GM21381 (cell line): ENCODE results near the gene ARHGAP1.
"Not testable (repeated sequence)": the region's sequence is repeated elsewhere in the genome, so short reads cannot be mapped to it uniquely, and the experiment has no call there.

Experiments
- ATAC-seq: cut with Tn5 transposase; IDR thresholded peaks from one replicate; pipeline ENCODE4 v1.9.1; 2021; ENCODE audit warnings: mild to moderate bottlenecking, moderate library complexity; ENCODE audit not compliant: unreplicated experiment

Gene ARHGAP1

DNA sequence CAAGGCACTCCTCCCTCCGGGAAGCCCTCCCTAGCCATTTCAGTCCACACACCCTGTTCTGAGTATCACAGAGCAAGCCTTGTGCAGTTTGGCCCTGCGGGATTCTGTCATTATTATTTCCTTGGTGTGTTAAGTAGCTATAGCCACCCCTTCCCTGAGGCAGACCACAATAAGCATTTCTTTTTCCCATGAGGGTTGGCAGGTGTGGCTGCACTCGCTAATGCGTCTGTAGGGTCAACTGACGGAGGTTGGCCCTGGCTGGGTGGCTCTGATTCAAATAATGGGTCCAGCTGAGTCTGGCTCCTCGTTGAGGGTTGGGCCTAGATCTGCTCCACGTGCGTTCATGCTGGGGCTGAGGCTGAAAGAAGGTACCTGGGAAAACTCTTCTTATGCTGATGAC, 23.7 kb upstream of the ARHGAP1 start:
- no peak for ATAC-seq

DNA sequence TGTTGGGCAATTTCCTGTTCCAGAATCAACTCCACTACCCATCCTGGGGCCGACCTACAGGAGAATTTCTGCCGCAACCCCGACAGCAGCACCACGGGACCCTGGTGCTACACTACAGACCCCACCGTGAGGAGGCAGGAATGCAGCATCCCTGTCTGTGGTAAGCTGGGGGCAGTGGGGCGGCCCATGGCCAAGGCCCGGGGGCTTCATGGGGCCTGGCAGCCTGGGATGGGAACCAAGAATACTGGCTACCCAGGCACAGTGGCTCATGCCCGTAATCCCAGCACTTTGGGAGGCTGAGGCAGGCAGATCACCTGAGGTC, 22.9 kb upstream of the ARHGAP1 start:
- no peak for ATAC-seq

DNA sequence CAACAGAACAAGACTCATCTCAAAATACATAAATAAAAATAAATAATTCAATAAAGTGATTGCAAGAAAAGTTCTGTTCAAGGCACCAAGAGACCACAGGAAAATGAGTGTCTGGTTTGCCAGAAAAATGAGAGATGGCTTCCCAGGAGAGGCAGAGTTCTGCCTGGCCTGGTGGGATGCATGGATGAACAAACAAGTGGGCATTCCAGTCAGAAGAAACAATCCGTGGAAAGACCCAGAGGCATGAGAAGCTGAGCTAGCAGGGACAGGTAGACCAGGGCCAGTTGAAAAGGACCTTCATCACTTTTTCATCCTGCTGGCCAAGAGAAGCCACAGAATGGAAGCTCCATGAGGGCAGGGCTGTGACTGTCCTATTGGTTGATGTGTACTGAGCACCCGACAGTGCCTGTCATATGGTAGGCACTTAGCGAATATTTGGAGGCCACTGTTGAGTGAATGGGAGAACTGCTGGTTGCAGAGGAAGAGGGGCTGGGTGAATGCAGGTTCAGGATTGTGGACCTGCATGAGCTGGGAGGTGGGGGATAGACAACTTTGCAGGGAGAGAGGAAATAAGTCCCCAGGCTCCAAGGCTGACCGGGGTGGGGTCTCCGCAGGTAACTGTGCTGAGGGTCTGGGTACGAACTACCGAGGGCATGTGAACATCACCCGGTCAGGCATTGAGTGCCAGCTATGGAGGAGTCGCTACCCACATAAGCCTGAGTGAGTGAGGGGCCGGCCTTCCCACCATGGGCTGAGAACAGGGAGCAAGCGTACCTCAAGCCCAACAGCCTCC, 22.3 kb upstream of the ARHGAP1 start:
- ATAC-seq = no peak

DNA sequence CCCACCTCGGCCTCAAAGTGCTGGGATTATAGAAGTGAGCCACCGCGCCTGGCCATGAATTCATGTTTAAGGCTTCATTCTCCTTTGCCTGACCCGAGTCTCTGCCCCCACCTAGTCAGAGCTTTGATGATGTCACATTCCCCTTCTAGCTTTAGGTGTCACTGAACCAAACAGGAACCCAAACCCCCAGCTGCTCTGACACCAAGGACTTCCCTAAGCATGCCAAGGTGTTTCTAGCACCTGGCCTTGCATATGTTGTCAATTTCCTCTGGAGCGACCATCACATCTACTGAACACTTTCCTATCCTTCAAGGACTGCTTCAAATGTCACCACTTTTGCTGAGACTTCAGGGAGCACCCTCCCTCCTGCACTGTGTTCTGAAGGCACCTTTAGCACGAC, 20.9 kb upstream of the ARHGAP1 start:
- no peak for ATAC-seq

DNA sequence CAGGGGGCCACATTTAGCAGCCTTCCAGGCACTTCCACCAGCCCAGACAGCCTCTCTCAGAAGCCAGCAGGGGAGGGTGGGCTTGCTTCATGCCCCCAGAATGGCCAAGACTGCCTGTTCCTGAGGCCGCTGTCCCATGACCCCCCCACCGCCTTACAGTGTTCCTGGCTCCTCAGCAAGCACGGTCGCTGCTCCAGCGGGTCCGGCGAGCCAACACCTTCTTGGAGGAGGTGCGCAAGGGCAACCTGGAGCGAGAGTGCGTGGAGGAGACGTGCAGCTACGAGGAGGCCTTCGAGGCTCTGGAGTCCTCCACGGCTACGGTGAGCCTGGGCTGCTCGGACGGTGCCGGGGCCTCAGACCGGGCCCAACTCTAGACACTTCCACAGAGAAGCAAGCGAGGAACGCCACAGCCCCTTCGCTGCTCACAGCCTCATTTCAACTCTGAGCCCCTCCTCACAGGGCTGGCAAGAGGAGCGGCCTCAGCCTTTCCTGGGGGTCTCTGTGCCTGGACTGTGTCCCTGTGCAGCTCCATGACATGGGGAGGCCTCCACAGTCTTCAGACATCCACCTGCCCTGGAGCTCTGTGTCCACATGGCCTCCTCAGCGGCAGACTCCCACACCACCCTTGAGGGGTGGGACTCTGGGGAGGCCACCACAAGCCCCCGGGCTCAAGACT, 19.3 kb upstream of the ARHGAP1 start:
- no peak for ATAC-seq

DNA sequence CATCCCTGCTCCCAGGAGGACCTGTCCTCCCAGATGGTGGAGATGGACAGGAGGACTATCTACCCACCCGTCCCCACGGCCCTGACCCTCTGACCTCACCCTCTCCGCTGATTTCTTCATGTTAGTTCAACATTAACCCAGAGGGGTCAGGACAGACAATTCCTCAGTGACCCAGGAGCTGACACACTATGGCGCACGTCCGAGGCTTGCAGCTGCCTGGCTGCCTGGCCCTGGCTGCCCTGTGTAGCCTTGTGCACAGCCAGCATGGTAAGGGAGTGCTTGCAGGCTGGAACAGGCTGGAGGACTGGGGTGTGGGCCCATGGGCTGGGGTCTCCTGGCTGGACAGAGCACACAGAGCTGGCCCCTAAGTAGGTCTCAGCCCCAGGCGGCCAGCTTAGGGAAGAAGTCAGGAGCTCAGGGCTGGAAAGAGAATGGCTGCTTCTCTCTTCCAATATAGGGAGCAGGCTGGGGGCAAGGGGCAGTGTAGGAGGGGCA, 18.7 kb upstream of the ARHGAP1 start, which contains the start of gene F2:
Gene F2 (plus strand): TSS at position 166 of the 495 bp plus-strand sequence. CDS start 23 bp downstream, at position 189.
- no peak for ATAC-seq

DNA sequence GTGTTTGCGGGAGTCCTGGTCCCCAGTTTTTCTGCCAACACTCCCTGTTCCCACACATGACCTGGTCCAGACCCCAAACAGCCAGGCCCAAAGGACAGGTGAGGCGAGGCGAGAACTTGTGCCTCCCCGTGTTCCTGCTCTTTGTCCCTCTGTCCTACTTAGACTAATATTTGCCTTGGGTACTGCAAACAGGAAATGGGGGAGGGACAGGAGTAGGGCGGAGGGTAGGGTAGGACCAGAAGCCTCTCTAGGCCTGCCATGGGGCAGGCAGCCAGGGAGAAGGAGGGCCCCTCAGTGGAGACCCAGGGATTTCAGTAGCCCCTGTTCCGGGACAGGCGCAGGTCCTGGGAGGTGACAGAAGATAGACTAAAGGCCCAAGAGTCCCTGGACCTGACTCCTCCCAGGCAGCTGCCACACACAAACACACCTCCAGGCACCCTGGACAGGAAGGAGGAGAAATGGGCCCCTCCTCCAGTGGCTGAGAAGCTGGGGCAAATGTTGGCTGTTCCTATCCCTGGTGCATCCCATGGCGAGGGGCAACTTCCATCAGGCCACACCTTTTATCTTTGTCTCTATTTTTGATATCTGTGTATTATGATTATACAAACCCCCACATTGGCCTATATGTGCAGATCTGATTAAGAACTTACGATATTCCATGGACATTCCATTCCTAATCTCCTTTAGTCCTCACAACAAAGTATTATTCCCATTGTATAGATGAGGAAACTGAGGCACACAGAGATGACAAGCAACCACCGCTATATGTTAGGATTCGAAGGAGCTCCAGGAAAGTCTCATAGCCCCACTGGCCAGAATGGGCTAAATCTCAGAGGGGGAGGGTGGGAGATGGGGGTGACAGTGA, 18.0 kb upstream of the ARHGAP1 start:
- ATAC-seq = no peak

DNA sequence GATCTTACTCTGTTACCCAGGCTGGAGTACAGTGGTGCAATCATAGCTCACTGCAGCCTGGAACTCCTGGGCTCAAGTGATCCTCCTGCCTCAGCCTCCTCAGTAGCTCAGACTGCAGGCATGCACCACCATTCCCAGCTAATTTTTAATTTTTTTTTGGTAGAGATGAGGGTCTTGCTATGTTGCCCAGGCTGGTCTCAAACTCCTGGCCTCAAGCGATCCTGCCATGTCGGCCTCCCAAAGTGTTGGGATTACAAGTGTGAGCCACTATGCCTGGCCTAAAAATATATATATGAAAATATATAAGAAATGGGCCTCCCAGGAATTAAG, 17.4 kb upstream of the ARHGAP1 start:
- not testable (repeated sequence) for ATAC-seq

DNA sequence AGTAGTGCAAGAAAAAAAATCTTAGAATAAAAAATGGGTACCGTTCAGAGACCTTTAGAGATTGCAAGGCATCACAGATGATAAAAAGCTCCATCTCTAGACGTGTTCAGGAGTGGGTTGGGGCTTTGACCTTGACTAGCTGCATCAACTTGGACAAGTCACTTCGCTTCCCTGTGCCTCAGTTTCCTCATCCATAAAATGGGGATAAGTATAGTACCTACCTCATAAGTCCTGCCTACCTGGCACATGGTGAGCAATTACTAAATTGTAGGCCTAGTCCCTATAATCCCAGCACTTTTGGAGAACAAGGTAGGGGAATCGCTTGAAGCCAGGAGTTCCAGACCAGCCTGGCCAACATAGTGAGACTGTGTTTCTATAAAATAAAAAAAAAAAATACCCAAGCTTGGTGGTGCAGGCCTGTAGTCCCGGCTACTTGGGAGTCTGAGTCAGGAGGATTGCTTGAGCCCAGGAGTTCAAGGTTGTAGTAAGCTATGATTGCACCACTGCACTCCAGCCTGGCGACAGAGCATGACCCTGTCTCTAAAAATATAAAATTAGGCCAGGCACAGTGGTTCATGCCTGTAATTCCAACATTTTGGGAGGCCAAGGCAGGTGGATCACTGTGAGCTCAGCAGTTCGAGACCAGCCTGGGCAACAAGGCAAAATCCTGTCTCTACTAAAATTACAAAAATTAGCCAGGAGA, 12.6 kb upstream of the ARHGAP1 start:
- no peak for ATAC-seq

DNA sequence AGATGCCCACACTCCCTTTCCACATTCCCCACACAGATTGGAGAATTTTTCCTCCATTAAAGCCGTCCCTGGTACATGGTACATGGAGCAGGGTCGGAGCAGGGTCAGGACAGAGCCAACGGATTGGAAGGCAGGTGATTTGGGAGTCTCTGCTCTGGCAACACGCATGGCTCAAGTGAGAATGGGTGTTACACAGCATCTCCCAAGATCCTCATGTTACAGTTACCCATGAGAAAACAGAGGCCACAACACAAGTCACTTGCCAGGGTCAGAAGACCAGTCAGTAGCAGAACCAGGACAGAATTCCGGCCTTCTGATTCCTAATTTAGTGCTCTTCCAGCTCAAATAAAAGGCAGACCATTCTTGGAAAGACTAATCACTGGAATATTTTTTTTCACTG, 10.9 kb upstream of the ARHGAP1 start:
- ATAC-seq = no peak

DNA sequence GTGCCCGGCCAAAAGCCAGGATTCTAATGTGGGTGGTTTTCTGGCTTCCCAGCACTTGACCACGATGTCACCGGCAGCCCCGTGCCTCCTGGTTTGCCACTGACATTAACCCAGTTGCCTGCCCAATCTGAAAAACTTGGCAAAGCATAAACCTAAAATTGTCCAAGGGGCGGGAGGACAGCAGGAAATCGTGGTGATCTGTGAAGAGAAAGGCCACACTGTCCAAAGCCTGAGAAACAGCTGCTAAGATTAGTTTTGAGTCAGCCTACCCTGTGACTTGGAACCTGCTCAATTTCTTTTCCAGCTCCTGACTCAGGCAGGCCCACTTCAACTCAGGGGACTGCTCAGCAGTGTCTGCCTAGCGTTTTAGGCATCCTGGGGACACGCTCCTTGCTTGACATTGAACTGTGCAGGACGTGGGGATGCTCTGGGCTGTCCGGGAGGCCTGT, 10.4 kb upstream of the ARHGAP1 start:
- no peak for ATAC-seq

DNA sequence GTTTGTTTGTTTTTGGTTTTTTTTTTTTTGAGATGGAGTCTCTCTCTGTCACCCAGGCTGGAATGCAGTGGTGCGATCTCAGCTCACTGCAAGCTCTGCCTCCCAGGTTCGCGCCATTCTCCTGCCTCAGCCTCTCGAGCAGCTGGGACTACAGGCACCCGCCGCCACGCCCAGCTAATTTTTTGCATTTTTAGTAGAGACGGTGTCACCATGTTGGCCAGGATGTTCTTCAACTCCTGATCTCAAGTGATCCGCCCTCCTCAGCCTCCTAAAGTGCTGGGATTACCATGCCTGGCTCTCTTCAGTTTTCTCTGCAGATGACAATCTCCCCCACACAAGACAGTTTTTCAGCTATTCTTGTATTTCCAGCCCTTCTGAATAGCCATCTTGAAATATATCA, 8.9 kb upstream of the ARHGAP1 start:
- not testable (repeated sequence) for ATAC-seq

DNA sequence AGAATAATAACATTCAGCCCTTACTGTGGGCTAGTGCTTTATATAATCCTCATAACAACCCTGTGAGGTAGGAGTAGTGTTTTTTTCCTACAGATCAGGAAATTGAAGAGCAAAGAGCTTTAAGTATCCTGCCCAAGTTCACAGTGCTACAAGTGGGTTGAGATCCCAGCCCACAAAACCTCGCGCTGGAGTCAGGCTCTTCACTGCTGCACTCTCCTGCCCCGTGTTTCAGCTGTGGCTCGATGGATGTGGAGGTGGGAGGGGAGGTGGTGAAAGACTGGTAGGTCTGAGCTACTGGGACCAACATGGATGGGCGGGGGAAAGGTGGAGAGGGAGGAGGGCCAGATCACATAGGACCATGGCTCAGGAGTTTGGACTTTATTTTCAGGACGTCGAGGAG, 6.5 kb upstream of the ARHGAP1 start:
- ATAC-seq = no peak

DNA sequence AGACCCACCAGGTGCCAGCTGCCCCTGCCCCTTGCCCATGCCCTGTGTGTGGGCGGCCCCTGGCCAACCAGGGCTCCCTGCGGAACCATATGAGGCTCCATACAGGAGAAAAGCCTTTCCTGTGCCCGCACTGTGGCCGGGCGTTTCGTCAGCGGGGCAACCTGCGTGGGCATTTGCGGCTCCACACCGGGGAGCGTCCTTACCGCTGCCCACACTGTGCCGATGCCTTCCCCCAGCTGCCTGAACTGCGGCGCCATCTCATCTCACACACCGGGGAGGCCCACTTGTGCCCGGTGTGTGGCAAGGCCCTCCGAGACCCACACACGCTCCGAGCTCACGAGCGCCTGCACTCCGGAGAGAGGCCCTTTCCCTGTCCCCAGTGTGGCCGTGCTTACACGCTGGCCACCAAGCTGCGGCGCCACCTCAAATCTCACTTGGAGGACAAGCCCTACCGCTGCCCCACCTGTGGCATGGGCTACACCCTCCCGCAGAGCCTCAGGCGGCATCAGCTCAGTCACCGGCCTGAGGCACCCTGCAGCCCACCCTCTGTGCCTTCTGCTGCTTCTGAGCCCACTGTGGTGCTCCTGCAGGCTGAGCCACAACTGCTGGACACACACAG, 4.8 kb upstream of the ARHGAP1 start:
- ATAC-seq = no peak

DNA sequence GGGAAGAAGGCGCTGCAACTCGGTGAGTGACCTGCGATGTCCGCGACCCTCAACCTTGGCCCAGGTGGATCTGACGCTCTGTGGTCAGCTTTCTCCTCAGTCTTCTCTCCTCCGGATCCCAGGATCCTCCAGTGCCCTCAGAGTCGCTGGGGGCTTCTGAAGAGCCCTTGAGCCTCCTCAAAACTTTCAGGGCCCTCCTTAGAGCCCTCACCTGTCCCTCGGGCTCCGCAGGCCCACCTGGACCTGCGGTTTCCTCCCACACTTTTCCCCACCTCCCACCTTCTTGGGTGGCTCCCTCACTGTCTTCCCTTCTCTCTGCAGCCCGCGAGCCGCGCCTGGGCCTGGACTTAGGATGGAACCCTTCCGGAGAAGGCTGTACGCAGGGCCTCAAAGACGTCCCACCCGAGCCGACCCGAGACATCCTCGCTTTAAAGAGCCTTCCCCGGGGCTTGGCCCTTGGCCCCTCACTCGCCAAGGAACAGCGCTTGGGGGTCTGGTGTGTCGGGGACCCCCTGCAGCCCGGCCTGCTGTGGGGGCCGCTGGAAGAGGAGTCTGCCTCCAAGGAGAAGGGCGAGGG, 747 bp upstream of the ARHGAP1 start:
- no peak for ATAC-seq

DNA sequence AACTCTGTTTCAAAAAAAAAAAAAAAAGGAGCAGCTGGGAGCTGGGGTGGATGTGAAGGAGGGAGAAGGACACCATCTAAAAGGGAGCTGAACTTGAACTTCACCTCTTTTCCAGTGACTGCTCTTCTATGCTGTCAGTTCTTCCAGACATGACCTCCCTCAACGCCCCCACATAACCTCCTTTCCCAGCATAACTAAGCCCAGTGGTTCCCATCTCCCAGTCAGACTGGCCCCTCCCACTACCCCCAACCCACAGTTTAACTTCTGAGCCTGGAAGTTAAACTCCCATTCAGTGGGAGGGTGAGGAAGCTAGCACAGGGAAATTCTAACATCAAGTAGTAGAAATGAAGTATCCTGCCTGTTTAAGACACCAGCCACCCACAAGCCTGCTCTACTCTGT, 1.8 kb downstream of the ARHGAP1 start:
- no peak for ATAC-seq

DNA sequence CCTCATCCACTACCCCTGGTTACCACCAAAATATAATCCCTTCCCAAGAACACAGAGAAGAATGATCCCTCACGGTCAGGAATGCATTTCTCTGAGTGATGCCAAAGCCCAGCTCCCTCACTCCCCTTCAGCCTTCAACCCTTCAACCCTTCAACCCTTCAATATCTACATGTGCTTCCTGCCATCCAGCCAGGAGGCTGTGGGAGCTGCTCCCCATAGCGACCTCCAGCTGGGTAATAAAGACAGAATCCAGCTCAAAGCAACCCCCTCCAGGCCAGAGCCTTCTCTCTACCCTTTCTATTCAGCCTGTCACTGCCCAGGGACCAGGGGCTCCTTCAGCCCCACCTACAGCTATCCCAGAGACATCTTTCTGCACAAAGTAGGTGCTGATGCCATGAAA, 2.7 kb downstream of the ARHGAP1 start:
- no peak for ATAC-seq

DNA sequence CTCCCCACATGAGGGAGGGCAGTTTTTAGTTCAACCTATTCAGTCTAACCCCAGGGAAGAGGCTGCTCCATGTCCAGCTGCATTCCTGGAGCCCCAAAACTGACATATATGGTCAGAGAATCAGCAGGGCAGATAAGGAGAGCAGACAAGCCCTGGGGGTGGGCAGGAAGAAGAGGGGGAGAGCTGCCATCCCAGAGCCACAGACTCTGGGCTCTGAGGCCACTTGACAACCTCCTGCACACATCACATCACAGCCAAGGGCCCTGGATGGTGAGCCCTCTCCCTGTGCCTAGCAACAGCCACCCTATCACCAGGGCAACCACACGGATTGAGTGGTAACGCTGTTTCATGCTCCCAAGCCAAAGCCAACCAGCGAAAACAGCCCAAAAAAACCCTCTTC, 3.1 kb downstream of the ARHGAP1 start:
- no peak for ATAC-seq

DNA sequence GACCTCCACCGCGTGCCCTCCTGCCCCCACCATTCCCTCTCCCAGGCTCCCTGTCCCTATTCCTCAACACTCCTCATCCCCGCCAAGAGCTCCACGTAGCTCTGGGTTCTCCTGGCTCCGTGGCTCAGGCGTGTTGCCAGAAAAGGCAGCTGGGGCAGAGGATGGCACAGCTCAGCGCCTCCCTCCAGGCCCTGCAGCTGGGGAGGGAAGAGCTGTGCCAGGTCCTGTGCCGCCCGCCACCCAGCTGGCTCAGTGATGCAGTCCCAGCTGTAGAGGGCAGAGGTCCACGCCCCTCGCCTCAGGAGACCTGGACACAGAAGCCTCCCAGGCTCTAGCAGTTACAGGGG, 4.2 kb downstream of the ARHGAP1 start:
- no peak for ATAC-seq
